Measurements from ENCODE around the gene SCGB1D1. TPM values are rescaled to one million over a fixed set of nuclear protein-coding genes. Genes with fewer than 3 reads are reported as not detected.

The SCGB1D1 gene
- total RNA-seq, 1 experiment from 2014 or later = not detected

DNA sequence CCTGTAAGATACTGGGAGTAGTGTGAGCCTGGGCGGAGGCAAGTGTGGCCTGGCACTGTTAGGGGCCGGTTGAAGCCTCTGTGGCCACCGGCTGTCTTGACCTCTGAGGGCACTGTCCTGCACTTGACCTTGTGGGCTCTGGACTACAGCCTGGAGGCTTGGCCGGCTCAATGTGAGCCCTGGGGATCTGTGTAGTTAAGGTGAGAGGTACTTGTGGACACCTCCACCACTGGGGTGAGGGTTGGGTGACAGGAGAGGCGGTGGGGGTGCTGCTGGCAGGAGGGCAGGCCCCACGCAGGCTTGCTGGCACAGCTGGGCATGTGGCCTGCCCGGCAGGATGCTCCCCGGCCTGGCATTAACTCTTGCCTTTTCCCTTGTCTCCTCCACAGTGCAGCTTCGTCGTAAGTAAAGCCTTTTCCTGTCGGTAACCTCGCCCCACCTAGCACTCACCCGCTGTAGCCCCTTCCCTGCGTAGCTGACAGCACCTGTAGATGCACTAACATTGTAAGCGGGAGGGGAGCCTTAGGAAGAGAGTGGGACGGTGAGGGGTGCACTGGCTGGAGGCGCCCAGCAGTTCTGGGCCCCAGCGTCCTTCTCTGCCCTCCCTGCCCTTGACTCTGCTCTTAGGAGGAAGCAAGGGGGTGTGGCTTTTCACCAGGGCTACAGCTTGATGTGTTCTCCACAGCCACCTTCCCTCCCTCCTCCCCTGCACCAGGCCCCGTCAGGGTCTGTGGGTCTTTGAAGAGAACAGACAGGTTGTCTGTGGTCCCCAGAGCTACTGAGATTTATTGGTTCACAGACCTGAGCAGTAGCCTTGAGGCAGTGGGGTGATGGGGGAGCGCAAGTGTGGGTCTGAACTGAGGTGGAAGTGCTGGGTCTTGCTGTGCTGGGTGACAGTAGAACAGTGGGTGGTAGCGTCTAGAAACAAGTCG, 48.6 kb upstream of the SCGB1D1 start:
- ChIA-PET CTCF (no interaction called here), RAD21 (ENCODE audit: low non-redundant PET in 1 of 2, low total read pairs in 2 of 2, uncharacterized antibody in 2 of 2, unreplicated experiment in 2 of 2) (no interaction called here), POLR2A (no interaction called here)
- Histone ChIP-seq H3K27me3 (ENCODE audit: insufficient read depth, low read length) (no peaks in the 10 kb centered on the region), H3K36me3 (ENCODE audit: control insufficient read depth in 1 of 2, insufficient read depth in 2 of 2, low read length in 2 of 2) (peaks cover 51 to 58% of the 10 kb centered on the region in 2 experiments; a peak in 3 of 4 replicates), H3K4me3 (replicated peaks in 1 of 2; ENCODE audit: low read depth in 1 of 2, low read length in 2 of 2) (no peak overlapping the region), H3K79me2 (ENCODE audit: insufficient read depth, low read length) (peaks cover 22% of the 10 kb centered on the region), H3K9ac (ENCODE audit: low read length) (no peak overlapping the region), H4K20me1 (ENCODE audit: insufficient read depth) (no peaks in the 10 kb centered on the region), H3K27ac (ENCODE audit: low read depth, low read length) (no peak overlapping the region), H3K9me2 (ENCODE audit: insufficient read depth) (no peaks in the 10 kb centered on the region), H2AFZ (ENCODE audit: low read depth, low read length, poor library complexity, severe bottlenecking) (no peak overlapping the region), H3K9me3 (ENCODE audit: control insufficient read depth in 1 of 2, insufficient read depth in 1 of 2, low read depth in 1 of 2, low read length in 2 of 2) (no peaks in the 10 kb centered on the region), H3K4me1 (ENCODE audit: control insufficient read depth in 1 of 2, insufficient read depth in 2 of 2, low read length in 2 of 2) (no peaks in the 10 kb centered on the region), H3K4me2 (ENCODE audit: low read length) (no peak overlapping the region)
- no TSS peak for BruUV-seq (replicated peaks)
- TF ChIP-seq CEBPB (IDR thresholded peaks at IDR 0.05; ENCODE audit: low read depth) = no peak
- ATAC-seq = no peak
- intact Hi-C loops (cut with micrococcal nuclease) = no loop called here
- no peak for DNase-seq (ENCODE audit: low read depth, low spot score)

DNA sequence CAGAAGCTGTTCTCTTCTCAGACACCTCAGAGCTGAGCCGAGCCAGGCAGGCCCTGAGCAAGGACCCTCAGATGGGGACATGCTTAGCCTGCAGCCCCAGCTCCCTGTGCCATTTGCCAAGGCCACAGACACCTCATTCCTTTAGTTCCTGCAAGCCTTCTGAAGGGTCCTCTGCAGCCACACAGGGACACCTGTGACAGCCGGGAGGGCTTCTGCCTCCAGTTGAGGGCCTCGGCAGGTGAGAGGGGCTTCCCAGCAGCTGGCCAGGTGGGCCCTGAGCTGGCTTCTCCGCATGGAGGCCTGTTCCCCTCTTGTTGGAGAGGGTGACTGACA, 48.0 kb upstream of the SCGB1D1 start:
- ChIA-PET POLR2A (no interaction called here), RAD21 (ENCODE audit: low non-redundant PET in 1 of 2, low total read pairs in 2 of 2, uncharacterized antibody in 2 of 2, unreplicated experiment in 2 of 2) (no interaction called here), CTCF (no interaction called here)
- no peak for ATAC-seq
- Histone ChIP-seq H3K79me2 (ENCODE audit: insufficient read depth, low read length) (peaks cover 16% of the 10 kb centered on the region), H3K9ac (ENCODE audit: low read length) (no peak overlapping the region), H2AFZ (ENCODE audit: low read depth, low read length, poor library complexity, severe bottlenecking) (no peak overlapping the region), H3K9me3 (ENCODE audit: control insufficient read depth in 1 of 2, insufficient read depth in 1 of 2, low read depth in 1 of 2, low read length in 2 of 2) (no peaks in the 10 kb centered on the region), H3K4me3 (replicated peaks in 1 of 2; ENCODE audit: low read depth in 1 of 2, low read length in 2 of 2) (no peak overlapping the region), H3K27ac (ENCODE audit: low read depth, low read length) (no peak overlapping the region), H3K9me2 (ENCODE audit: insufficient read depth) (no peaks in the 10 kb centered on the region), H4K20me1 (ENCODE audit: insufficient read depth) (no peaks in the 10 kb centered on the region), H3K27me3 (ENCODE audit: insufficient read depth, low read length) (no peaks in the 10 kb centered on the region), H3K4me1 (ENCODE audit: control insufficient read depth in 1 of 2, insufficient read depth in 2 of 2, low read length in 2 of 2) (no peaks in the 10 kb centered on the region), H3K36me3 (ENCODE audit: control insufficient read depth in 1 of 2, insufficient read depth in 2 of 2, low read length in 2 of 2) (peaks cover 55 to 61% of the 10 kb centered on the region in 2 experiments; a peak in 3 of 4 replicates), H3K4me2 (ENCODE audit: low read length) (no peak overlapping the region)
- BruUV-seq (replicated peaks) = no TSS peak
- intact Hi-C loops (cut with micrococcal nuclease) = no loop called here
- DNase-seq (ENCODE audit: low read depth, low spot score) = no peak
- TF ChIP-seq EZH2 (IDR thresholded peaks at IDR 0.05) (no peak), EGR1 (IDR thresholded peaks at IDR 0.05; ENCODE audit: low read depth) (no peak)
